Amygdala (tissue), 56 donors: ENCODE measurements around the gene NAE1.
"Not testable (repeated sequence)": the region's sequence is repeated elsewhere in the genome, so short reads cannot be mapped to it uniquely, and the experiment has no call there.

Experiments used
- DNase-seq, 56 donors: peaks; one replicate each; lab custom pipeline; 2025; lab: John Stamatoyannopoulos, UW

Gene NAE1

DNA sequence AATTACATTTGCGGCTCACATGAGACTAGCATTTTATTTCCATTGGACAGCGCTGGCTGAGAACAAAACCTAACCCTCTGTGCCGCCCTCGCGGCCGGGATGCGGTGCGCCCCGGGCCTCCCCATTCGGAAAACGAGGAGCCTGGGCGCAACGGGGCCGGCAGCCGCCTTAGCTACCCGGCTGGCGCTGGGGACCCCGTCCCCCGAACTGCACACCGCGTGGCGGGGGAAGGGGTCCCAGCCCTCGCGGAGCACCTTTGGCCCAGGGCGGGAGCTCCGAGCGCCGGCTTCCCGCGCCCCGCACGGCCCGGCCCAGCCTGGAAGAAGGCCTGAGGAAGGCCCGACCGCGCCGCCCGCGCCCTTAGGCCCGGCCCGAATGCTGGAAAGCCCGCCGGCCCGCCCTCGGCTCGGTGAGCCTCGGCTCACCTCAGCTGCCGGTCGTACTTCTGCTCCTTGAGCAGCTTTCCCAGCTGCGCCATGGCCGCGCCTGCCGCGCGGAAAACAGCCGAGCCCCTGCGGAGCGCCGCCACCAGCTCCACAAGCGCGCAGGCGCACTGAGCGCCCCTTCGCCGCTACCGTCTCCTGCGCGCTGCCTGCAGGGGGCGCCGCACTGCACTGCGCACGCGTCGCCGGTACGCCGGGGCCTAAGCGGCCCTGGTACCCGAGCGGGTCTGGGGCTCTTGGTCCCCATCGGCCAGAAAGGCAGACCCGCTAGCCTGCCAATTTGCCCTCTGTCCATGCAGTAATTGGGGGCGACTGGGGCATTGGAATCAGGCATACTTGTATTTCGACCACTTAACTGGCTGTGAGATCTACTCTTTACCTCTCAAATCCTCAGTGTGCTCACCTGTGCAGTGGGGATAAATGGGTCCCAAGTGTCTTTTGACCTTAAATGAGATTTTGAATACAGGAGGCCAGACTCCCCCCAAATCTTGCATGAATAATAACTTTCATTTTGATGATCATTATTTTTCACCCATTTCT, at the start of gene NAE1:
Gene NAE1, minus strand, starts transcription at position 555 of the 983 bp plus-strand sequence. Its CDS starts 77 bp downstream, at position 478.
- peak in 52 of 56 donors; percentile 12 to 90 (median 66) for DNase-seq

DNA sequence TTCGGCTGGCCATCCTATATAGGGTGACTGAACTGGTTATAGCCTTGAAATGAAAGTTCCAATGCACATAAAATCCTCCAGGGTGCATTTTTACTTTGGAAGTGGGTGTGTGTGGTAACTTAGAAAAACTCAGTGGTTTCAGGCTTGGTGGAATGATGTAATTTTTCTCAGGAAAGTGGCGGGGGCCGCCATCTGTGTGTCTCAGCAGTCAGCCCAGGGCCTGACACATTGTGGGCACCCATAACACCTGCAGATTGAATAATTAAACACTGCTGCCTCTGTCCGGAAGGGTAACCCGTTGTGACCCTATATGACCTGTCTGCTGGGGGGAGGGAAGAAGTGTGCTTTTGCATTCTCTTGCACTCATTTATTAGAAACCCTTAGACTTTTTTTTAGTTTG, 47.3 kb upstream of the NAE1 start:
- DNase-seq: peak in 4 of 56 donors; percentile 15 to 31 (median 22)

GRCh38 chr16:66874079-66874775, 43.5 kb upstream of the NAE1 start:
- DNase-seq: no peak

DNA sequence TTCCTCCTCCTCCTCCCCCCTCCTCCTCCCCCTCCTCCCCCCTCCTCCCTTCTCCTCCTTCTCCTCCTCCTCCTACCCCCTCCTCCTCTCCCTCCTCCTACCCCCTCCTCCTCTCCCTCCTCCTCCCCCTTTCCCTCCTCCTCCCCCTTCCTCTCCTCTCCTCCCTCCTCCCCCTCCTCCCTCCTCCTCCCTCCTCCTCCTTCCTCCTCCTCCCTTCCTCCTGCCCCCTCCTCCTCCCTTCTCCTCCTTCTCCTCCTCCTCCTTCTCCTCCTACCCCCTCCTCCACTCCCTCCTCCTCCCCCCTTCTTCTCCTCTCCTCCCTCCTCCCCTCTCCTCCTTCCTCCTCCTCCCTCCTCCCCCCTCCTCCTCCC, 42.9 kb upstream of the NAE1 start:
- DNase-seq: no peak

GRCh38 chr16:66872943-66873684, 42.3 kb upstream of the NAE1 start:
- DNase-seq: peak in 55 of 56 donors; percentile 9 to 90 (median 70)

GRCh38 chr16:66872559-66872942, 41.8 kb upstream of the NAE1 start:
- no peak for DNase-seq

GRCh38 chr16:66871840-66872239, 41.1 kb upstream of the NAE1 start:
- DNase-seq: no peak

DNA sequence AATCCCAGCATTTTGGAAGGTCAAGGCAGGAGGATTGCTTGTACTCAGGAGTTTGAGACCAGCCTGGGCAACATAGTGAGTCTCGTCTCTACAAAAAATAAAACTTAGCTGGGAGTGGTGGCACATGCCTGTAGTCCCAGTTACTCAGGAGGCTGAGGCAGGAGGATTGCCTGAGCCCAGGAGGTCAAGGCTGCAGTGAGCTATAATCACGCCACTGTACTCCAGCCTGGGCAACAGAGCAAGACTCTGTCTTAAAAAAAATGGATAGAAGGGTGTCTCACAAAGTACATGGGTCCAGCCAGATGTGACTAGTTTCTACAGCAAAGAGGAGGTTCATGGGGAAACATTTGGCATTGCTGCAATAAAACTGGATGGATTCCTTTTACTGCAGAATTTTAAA, 40.6 kb upstream of the NAE1 start:
- not testable (repeated sequence) for DNase-seq

GRCh38 chr16:66869424-66869823, 38.6 kb upstream of the NAE1 start:
- DNase-seq: no peak

DNA sequence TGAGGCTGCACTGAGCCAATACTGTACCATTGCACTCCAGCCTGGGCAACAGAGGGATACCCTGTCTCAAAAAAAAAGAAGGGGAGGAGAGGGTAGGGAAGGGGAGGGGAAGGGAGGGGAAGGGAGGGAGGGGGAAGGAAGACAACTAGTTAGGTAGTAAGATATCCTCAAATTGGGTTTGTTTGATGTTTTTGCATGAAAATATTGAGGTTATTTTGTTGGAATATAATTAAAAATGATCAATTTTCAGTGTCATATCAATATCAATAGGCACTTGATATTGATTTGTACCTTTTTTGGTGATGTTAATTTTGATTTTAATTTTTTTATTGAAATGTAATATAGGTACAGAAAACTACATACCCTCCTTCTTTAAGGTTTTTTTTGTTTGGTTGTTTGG, 32.9 kb upstream of the NAE1 start:
- DNase-seq: no peak

GRCh38 chr16:66862023-66862520, 31.3 kb upstream of the NAE1 start:
- no peak for DNase-seq

GRCh38 chr16:66859397-66860068, 28.8 kb upstream of the NAE1 start:
- DNase-seq: no peak

DNA sequence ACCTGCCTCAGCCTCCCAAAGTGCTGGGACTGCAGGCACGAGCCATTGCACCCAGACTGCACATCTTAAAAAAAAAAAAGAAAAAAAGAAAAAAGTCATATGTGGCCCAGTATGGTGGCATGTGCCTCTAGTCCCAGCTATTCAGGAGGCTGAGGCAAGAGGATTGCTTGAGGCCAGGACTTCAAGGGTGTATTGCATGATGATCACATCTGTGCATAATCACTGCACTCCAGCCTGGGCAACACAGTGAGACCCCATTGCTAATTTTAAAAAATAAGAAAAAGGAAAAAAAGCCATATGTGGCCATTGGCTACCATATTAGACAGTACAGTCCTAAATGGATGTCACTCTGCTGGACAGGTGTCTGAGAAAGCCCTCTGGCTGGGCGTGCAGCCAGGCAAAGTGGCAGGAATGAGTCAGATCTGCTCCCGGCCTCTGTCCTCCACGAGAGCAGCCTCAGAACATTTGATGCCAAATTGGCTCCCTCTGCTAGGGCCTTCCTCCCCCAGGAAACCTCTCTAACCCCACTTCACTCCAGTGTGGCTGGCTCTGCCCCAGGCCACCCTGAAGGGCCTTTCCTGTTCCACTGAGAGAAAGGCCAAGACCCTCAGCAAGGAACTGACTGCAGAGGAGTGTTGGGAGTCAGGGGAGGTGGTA, 28.1 kb upstream of the NAE1 start:
- DNase-seq: no peak

DNA sequence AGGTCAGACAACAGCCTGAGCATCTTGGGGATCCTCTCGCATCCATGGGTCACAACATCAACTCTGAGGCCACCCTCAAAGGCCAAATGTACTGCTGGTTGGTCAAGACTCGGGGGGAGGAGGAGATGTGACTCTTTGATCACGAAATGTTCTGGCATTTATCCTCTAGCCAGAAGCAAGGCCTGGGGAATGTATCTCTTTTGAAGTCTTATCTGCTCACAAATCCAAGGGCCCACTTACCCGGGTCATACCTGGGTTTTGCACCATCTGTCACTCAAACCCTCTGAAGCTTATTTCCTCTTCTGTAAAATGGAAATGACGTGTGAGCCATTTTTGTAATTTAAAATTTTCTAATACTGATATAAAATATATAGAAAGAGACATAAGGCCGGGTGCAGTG, 26.7 kb upstream of the NAE1 start:
- DNase-seq: no peak

DNA sequence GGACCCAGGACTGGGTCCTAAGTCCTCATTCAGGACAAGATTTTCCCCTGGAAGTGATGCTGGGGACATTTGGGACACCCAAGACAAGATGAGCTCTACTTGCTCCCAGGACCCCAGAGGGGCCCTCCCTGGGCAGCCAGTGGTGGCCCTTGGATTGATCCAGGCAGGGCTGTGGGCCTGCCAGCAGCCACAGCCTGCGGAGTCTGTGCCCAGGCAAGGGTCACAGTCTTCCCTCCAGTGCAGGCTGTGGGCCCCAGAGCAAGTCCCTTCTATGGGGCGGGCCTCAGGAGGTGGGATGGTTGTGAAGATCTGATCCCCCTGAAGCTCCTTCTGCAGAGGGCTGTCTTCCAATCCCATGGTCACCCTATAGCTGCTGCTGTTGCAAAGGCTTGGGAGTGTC, 26.0 kb upstream of the NAE1 start:
- no peak for DNase-seq

DNA sequence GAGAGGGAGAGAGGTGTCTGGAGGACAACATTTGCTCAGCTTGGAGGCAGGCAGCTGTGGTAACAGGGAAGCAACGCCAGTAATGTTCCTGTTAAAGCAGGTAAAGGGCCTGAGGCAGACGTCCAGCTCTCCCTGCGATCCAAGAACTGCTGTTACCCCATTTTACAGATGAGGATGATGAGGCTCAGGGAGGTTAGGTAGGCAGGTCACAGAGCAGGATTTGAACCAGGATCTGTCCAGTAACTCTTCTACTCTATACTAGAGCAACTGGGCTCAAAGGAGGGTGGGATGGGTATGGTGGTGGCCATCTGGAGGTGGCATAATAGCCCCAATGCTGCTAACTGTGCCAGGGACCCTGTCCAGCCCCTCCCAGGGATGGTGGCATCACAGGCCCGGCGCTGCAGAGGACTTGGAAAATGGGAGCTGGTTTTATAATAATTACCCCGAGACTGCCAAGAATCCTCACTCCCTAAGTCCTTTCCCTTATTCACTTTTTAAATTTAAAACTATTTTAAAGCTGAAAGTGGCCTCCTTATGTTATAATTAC, 25.5 kb upstream of the NAE1 start:
- DNase-seq: no peak

DNA sequence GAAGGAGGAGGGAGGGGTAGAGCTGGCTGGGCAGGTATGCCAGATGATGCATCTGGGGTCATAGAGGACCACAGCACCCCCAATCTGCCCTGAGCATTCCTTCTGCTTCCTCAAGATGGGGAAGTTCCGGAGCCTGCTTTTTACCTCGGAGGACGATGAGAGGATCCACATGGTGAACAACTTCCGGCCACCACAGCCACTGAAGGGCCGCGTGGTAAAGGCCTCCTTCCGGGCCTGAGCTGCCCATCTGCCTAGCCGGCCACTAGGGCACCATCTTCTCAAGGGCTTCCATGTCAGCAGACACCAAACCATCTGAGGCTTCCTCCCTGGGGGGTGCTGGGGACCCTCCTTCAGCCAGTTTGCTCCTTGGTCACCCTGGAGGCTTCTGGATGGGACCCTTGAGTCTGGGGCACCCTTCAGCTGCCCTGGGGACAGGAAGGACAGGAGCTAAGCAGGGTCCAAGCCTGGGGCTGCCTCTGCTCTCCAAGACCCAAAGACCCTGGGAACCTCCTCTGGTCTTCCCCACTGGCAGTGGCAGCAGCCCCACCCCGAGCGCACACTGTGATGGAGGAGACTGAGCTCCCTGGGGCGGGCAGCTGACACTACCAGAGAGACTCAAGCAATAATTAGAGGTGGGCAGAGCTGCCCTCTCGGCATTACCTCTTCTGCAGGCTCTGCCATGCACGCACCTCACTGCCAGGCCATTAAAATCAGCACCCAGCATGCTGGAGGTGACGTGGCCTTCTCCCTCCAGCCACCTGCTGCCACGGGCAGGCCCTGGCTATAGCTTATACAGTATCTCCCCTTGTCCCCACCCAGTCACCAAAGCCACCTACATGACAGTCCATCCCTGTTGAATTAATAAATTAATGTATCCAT, 22.7 kb upstream of the NAE1 start:
- DNase-seq: no peak
